NCI-H82 treated with DMSO at 0.1 percent for 48 hours (cell line): ENCODE results near the gene SEC14L1.

Experiments used
- DNase-seq: peaks from one replicate; lab custom pipeline; 2025; ENCODE audit not compliant: unreplicated experiment; lab: John Stamatoyannopoulos, UW

Gene SEC14L1

GRCh38 chr17:77160875-77161530 lies 20.2 kb downstream of the SEC14L1 start:
- no peak for DNase-seq

- no peak for DNase-seq
Observed at GRCh38 chr17:77161953-77162352, 21.2 kb downstream of the SEC14L1 start.

DNA sequence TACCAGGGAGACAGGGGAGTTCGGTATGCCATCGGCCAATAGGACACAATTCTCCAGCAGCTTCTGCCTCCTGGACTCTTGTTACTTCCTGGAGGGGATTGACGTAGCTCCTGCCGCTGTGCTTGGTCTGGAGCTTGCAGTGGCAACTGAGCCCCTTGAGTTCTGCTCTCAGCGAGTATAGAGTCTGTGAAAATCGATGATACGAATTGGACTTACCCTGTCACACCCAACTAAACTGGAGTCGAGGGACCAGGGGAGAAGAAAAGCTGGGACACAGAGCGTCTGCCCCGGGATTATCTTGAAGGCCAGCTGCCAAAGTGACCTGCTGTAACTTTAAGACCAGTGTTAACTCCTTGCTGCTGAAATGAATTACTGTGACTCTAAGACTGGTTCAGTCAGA lies 22.2 kb downstream of the SEC14L1 start:
- peak; percentile 39 for DNase-seq

DNA sequence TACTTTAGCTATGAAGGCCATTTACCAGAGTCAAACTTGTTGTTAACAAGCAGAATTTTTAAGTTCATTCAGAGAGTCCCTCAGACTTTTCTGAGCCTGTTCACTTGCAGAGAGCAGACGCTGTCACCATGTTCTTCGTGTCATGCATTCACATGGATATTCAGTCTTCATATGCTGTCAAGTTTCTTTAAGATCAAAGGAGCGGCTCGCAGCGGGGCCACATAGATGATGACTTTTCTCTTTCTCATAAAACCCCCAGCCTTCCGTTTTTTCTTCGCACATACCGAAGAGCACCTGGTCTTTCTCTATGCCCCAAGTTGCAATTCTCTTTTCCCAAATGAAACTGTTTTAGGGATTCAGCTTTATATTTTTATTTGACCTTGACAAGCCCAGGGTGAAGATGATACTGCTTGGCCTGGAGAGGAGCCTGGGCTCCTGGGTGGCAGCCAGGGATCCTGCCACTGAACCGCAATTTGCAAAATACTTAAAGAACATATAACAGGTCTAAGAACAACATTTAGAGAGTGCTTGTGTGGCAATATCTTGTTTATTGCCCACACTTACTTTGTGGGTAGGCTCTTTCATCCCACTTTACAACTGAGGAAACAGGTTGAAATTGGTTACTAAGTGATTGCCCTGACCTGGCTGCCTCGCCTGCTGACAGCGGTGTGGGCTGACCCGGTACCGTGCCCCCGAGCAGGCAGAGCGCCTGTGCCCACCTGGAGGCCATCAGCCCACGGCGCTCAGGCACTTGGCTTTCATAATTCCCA lies 22.9 kb downstream of the SEC14L1 start:
- no peak for DNase-seq

DNA sequence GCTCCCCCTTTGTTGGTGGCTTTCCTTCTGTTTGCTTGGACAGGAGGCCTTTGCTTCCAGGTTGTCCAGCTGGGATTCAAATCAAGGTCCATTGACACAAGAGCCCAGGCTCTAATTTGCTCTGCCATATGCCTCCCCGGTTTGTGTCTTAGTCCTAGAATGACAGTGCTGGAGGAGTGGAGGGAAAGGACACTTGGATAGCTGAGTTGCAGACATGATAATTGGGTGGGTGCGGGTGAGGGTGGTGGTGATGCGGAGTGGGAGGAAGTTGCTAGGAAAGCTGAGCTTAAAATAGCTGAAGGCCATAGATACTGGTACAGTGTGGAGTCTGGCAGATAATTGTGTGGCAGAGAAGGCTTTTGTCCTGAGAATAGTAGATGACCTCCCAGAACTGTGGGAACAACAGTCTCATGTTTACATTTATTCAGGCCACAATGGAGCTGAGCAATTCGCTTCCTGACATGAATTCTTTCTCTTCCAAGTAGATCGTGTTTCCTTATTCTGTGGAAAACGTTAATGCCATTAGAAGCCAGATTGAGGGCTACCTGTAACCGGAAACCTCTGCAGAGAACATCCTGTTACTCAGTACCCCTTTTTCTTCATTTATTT lies 23.8 kb downstream of the SEC14L1 start:
- no peak for DNase-seq

- no peak for DNase-seq
Observed at GRCh38 chr17:77165577-77165976, 24.8 kb downstream of the SEC14L1 start.

DNA sequence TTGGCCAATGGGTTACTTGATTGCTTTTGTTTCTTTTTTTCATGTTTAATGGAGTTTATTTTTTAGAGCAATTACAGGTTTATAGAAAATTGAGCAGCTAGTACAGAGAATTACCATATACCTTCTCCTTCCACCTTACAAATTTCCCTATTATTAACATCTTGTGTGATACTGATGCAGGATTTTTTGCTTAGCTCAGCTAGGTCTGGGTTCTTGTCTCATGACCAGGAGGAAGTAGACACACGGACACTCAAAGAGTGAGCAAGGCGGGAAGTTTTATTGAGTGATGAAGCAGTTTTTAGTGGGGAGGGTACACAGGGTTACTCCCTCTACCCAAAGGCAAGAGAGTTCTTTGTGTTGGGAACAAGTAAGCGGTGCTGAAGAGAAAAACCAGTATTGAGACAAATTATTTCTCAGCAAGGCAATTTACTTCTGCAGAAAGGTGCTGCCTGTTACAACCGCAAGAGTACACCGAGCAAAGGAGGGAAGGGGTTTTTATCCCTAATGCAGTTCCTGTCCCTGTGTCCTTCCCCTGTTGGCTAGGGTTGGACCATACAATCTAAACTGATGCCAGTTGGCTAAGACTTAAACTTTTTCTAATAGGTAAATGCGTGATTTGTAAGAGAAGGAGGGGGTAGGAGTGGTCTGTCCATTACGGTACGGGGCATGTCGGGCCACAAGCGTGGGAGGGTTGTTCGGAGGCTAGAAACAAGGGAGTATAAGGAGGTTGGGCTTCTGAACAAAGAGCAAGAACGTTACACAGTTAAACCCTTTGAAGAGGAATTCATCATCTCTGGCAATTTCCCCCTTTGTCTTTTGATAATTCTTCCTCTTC lies 26.9 kb downstream of the SEC14L1 start:
- DNase-seq, result no peak

GRCh38 chr17:77173104-77173503 lies 32.3 kb downstream of the SEC14L1 start:
- DNase-seq, result no peak

GRCh38 chr17:77174928-77175661 lies 34.3 kb downstream of the SEC14L1 start:
- no peak for DNase-seq

DNA sequence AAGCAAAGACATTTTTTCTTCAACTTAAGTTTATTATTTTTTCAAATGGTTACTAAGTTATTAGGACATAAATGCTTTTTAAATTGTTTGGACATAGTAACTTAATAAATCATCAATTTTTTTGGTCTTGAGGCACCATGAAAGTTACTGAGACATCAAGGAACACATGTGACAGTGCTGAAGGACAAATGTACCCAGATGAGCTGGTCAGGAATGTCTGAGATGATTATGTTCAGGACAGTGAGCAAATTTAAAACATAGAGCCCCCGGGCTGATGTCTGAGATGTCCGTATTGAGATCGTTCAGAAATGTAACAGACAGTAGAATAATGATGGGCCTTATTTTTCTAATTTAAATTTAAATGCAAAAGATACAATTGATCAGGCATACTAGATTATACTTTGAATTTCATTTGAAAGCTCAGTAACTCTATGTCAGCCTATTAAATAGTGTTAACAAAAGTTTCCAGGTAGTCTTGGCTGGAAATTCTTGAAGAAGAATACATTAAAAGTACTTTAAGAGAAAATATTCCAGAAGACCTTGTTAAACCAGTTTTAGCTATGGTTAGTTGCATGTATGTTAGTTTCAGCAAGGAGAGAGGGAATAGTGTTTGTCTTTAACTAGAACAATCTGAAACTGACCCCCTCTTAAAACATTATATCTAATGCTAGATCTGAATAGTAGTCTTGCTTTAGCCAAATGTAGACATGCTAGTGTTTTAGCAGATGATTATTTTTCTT lies 36.4 kb downstream of the SEC14L1 start:
- DNase-seq, result no peak

DNA sequence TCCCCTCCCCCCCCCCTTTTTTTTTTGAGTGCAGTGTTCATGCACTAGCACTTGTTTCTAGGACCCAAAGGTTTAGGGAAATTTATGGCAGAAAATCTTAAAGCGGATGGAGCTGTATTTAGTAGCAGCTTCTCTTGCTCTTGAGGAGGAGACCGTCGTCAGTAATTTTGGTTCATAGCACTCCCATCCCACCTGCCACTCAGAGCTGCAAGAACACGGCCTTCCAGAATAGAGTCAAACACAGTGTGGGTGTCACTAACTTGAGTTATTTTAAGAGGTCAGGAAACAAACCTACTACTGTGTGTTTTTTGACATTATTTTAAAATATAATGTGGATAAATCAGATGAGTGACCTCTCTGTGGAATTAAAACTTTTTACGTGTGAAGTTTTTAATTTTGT lies 37.3 kb downstream of the SEC14L1 start:
- DNase-seq, result no peak

GRCh38 chr17:77178563-77178962 lies 37.8 kb downstream of the SEC14L1 start:
- DNase-seq, result no peak

GRCh38 chr17:77180503-77181357 lies 40.0 kb downstream of the SEC14L1 start:
- DNase-seq, result no peak

DNA sequence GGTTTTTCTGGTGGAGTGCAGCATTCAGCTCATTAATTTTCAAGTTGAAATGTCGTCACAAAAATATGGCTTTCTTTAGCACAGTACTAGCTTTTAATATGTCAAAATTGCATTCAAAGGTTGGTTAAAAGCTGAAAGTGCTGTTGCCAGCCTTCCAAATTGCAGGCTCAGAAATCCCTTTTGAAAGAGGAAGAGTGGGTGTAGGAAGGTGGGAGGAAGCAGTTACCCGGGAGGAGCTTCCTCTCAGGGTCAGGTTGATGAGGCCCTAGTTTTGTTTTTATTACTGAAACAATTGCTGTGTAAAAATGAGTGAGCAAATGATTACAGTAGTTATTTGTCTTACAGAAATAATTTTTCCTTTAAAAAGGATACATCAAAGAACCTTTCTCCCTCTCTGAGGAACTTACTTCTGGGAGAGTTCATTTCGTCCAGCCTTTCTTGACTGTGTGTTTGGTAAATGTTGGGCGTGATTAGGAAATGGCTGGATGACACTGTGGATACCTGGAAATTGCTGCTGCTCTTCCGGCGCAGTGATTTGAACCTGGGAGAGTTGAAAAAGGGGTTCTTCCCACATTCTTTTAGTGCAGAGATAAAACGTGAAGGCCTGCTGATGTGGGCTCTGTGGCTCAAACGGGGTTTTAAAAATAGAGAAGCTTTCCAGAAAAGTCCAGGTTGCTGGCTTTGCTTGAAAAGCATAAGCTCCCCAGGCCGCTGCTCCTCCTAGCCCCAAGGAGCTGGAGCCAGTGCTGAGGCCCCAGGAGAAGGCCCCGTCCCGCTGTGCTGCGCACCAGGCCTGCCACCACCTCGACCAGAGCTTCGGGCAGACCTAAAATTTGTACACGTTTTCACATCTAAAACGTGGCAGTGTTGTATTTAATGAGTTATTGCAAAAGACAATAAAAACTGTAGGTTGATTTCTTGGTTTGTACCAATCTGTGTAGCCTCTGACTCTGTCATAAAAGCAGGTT lies 41.7 kb downstream of the SEC14L1 start:
- DNase-seq, result no peak

DNA sequence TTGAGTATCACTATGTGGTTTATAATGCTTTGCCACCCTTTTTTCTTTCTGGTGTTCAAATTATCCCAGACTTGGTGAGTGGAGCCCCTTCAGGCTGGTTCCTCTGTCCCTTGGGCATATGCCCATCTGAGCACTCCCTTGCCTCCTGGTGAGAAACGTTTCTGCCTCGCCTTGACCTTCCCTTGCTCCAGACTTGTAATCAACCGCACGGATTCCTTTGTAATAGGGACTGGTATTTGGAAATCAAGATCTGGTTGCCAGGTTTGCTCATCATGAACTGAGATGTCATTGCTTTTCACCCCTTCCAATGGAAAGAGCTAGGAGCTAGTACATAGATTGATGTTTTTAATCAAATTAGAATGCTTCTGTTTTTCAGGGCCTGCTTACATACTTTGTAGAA lies 43.7 kb downstream of the SEC14L1 start:
- no peak for DNase-seq

GRCh38 chr17:77185137-77185536 lies 44.4 kb downstream of the SEC14L1 start:
- DNase-seq, result no peak

- no peak for DNase-seq
Observed at GRCh38 chr17:77186141-77186604, 45.4 kb downstream of the SEC14L1 start.
